WTC11 (cell line): ENCODE data around the gene MACROD2. TPM values are rescaled to one million over a fixed set of nuclear protein-coding genes. Genes with fewer than 3 reads are reported as not detected.

Experiments
- ATAC-seq: fragments of 200-7000 bp; cut with Tn5 transposase; 2 replicates; pipeline ENCODE4 v1.10.0; 2021; ENCODE audit warnings: mild to moderate bottlenecking, moderate library complexity
- CTCF ChIA-PET: fragments of 300-600 bp; sonication (Branson Sonifier 250); formaldehyde crosslinking; loops from one replicate; lab custom pipeline; 2021; ENCODE audit warnings: antibody characterized with exemption; lab: Charles Lee
- POLR2A ChIA-PET: fragments of 350-600 bp; sonication (Branson Sonifier 250); formaldehyde crosslinking; loops from one replicate; lab custom pipeline; 2021; ENCODE audit warnings: antibody characterized with exemption; lab: Charles Lee
- DNase-seq: peaks from one replicate; pipeline ENCODE4 v3.0.0; 2021; ENCODE audit warnings: low spot score
- H3K27ac Mint-ChIP-seq: 2 replicates; pipeline ENCODE4 v1.8.0; 2021; ENCODE audit warnings: mixed read lengths
- H3K27me3 Mint-ChIP-seq: 2 replicates; pipeline ENCODE4 v1.8.0; 2021; ENCODE audit warnings: low read depth, mild to moderate bottlenecking, moderate library complexity, mixed read lengths
- H3K36me3 Mint-ChIP-seq: 2 replicates; pipeline ENCODE4 v1.8.0; 2021; ENCODE audit warnings: mixed read lengths
- H3K4me1 Mint-ChIP-seq: 2 replicates; pipeline ENCODE4 v1.8.0; 2022; ENCODE audit warnings: mixed read lengths
- H3K4me3 Mint-ChIP-seq: 2 replicates; pipeline ENCODE4 v1.8.0; 2021; ENCODE audit warnings: mild to moderate bottlenecking, moderate library complexity, mixed read lengths
- H3K9me3 Mint-ChIP-seq: 2 replicates; pipeline ENCODE4 v1.8.0; 2021; ENCODE audit warnings: mixed read lengths
- ATF3 ChIP-seq: sonication (generic); formaldehyde crosslinking; conservative IDR thresholded peaks from 2 replicates; pipeline ENCODE4 v1.8.1; 2022; ENCODE audit warnings: mild to moderate bottlenecking, missing genetic modification reagents
- CDX4 ChIP-seq: fragments of 250-450 bp; sonication (Bioruptor Pico); IDR thresholded peaks from 2 replicates; pipeline ENCODE4 v1.9.0; 2021; ENCODE audit warnings: moderate library complexity, mild to moderate bottlenecking, inconsistent platforms, borderline replicate concordance
- E2F1 ChIP-seq: sonication (generic); formaldehyde crosslinking; IDR thresholded peaks from 2 replicates; pipeline ENCODE4 v1.8.0; 2022; ENCODE audit warnings: mild to moderate bottlenecking, missing genetic modification reagents
- ELF4 ChIP-seq: sonication (generic); formaldehyde crosslinking; IDR thresholded peaks from 2 replicates; pipeline ENCODE4 v1.8.1; 2022; ENCODE audit warnings: low read depth, mild to moderate bottlenecking, moderate library complexity, missing genetic modification reagents
- FOXJ3 ChIP-seq: sonication (generic); formaldehyde crosslinking; IDR thresholded peaks from 2 replicates; pipeline ENCODE4 v1.9.0; 2021; ENCODE audit warnings: missing genetic modification reagents, mild to moderate bottlenecking, borderline replicate concordance
- FOXP1 ChIP-seq: sonication (generic); formaldehyde crosslinking; IDR thresholded peaks from 2 replicates; pipeline ENCODE4 v1.8.0; 2022; ENCODE audit warnings: missing genetic modification reagents, mild to moderate bottlenecking, moderate library complexity, borderline replicate concordance
- GTF2I ChIP-seq: fragments of 250-450 bp; sonication (Bioruptor Pico); conservative IDR thresholded peaks from 2 replicates; pipeline ENCODE4 v1.4.0; 2021; ENCODE audit warnings: mild to moderate bottlenecking
- JAZF1 ChIP-seq: fragments of 250-450 bp; sonication (Bioruptor Pico); IDR thresholded peaks from 2 replicates; pipeline ENCODE4 v1.9.0; 2021; ENCODE audit warnings: moderate library complexity, mild to moderate bottlenecking, inconsistent platforms
- MXD4 ChIP-seq: fragments of 250-450 bp; sonication (Bioruptor Pico); IDR thresholded peaks from 2 replicates; pipeline ENCODE4 v1.8.0; 2021; ENCODE audit warnings: mild to moderate bottlenecking, moderate library complexity, borderline replicate concordance
- MYBL2 ChIP-seq: sonication (generic); formaldehyde crosslinking; IDR thresholded peaks from 2 replicates; pipeline ENCODE4 v1.8.1; 2023; ENCODE audit warnings: mild to moderate bottlenecking, moderate library complexity, missing genetic modification reagents
- NFATC4 ChIP-seq: fragments of 250-450 bp; sonication (Bioruptor Pico); IDR thresholded peaks from 2 replicates; pipeline ENCODE4 v1.9.0; 2021; ENCODE audit warnings: mild to moderate bottlenecking
- NFE2L1 ChIP-seq: sonication (generic); formaldehyde crosslinking; IDR thresholded peaks from 2 replicates; pipeline ENCODE4 v1.8.1; 2023; ENCODE audit warnings: missing genetic modification reagents
- NFYB ChIP-seq: sonication (generic); formaldehyde crosslinking; conservative IDR thresholded peaks from 2 replicates; pipeline ENCODE4 v1.8.0; 2022; ENCODE audit warnings: low read depth, missing genetic modification reagents
- NR1H2 ChIP-seq: sonication (generic); formaldehyde crosslinking; IDR thresholded peaks from 2 replicates; pipeline ENCODE4 v1.9.0; 2021; ENCODE audit warnings: mild to moderate bottlenecking, moderate library complexity, missing genetic modification reagents
- OVOL2 ChIP-seq: fragments of 250-450 bp; sonication (Bioruptor Pico); IDR thresholded peaks from 2 replicates; pipeline ENCODE4 v1.9.0; 2021; ENCODE audit warnings: mild to moderate bottlenecking, borderline replicate concordance
- PREB ChIP-seq: sonication (generic); formaldehyde crosslinking; IDR thresholded peaks from 2 replicates; pipeline ENCODE4 v1.8.1; 2022; ENCODE audit warnings: mild to moderate bottlenecking, missing genetic modification reagents, moderate library complexity, borderline replicate concordance
- SMAD4 ChIP-seq: sonication (generic); formaldehyde crosslinking; IDR thresholded peaks from 2 replicates; pipeline ENCODE4 v1.8.0; 2022; ENCODE audit warnings: mild to moderate bottlenecking, missing genetic modification reagents
- TEAD1 ChIP-seq: sonication (generic); formaldehyde crosslinking; IDR thresholded peaks from 2 replicates; pipeline ENCODE4 v1.8.0; 2022; ENCODE audit warnings: mild to moderate bottlenecking, missing genetic modification reagents
- USF1 ChIP-seq: sonication (generic); formaldehyde crosslinking; IDR thresholded peaks from 2 replicates; pipeline ENCODE4 v1.8.0; 2022; ENCODE audit warnings: mild to moderate bottlenecking, missing genetic modification reagents
- ZNF121 ChIP-seq: sonication (generic); formaldehyde crosslinking; IDR thresholded peaks from 2 replicates; pipeline ENCODE4 v1.8.0; 2023; ENCODE audit warnings: missing genetic modification reagents
- ZNF263 ChIP-seq: sonication (generic); formaldehyde crosslinking; IDR thresholded peaks from 2 replicates; pipeline ENCODE4 v1.8.1; 2022; ENCODE audit warnings: low read depth, mild to moderate bottlenecking, moderate library complexity, missing genetic modification reagents
- ZNF317 ChIP-seq: sonication (generic); formaldehyde crosslinking; IDR thresholded peaks from 2 replicates; pipeline ENCODE4 v1.8.1; 2023; ENCODE audit warnings: low read depth, mild to moderate bottlenecking, moderate library complexity, missing genetic modification reagents, borderline replicate concordance
- total RNA-seq: library from RNA; stranded (reverse); gene quantifications from 3 replicates; pipeline ENCODE4 v1.2.3, GENCODE V29; 2021
- TF ChIP-seq, protein P1 (sequence below): sonication (generic); formaldehyde crosslinking; IDR thresholded peaks from 2 replicates; pipeline ENCODE4 v1.8.1; 2022; ENCODE audit warnings: missing genetic modification reagents, borderline replicate concordance
- TF ChIP-seq, protein P2 (sequence below): fragments of 250-450 bp; sonication (Bioruptor Pico); IDR thresholded peaks from 2 replicates; pipeline ENCODE4 v1.9.0; 2021; ENCODE audit warnings: mild to moderate bottlenecking, borderline replicate concordance
- TF ChIP-seq, protein P3 (sequence below): fragments of 250-450 bp; sonication (Bioruptor Pico); IDR thresholded peaks from 2 replicates; pipeline ENCODE4 v1.9.0; 2021; ENCODE audit warnings: mild to moderate bottlenecking
- TF ChIP-seq, protein P4 (sequence below): sonication (generic); formaldehyde crosslinking; IDR thresholded peaks from 2 replicates; pipeline ENCODE4 v1.8.0; 2022; ENCODE audit warnings: mild to moderate bottlenecking, missing genetic modification reagents

The MACROD2 gene
- total RNA-seq, 1 experiment from 2014 or later = 4.1 TPM

GRCh38 chr20:15802020-15802419 is 1806.7 kb downstream of the MACROD2 start:
- no peak for ATAC-seq
- Mint-ChIP-seq H3K27ac (no peak overlapping the region), H3K4me1 (peaks cover 16% of the 10 kb centered on the region), H3K9me3 (peaks cover 16% of the 10 kb centered on the region), H3K4me3 (no peak overlapping the region)
- POLR2A ChIA-PET = no interaction called here
- CTCF ChIA-PET = no interaction called here
- no peak for DNase-seq
- TF ChIP-seq E2F1 (no peak), FOXP1 (CRISPR knock-in tag) (no peak), JAZF1 (CRISPR knock-in tag) (no peak), TEAD1 (CRISPR knock-in tag) (no peak), SMAD4 (CRISPR knock-in tag) (no peak), OVOL2 (CRISPR knock-in tag) (no peak), PREB (CRISPR knock-in tag) (no peak), NFYB (CRISPR knock-in tag) (no peak), ZNF263 (CRISPR knock-in tag) (no peak), ELF4 (CRISPR knock-in tag) (no peak)
- TF ChIP-seq, protein P1, sequence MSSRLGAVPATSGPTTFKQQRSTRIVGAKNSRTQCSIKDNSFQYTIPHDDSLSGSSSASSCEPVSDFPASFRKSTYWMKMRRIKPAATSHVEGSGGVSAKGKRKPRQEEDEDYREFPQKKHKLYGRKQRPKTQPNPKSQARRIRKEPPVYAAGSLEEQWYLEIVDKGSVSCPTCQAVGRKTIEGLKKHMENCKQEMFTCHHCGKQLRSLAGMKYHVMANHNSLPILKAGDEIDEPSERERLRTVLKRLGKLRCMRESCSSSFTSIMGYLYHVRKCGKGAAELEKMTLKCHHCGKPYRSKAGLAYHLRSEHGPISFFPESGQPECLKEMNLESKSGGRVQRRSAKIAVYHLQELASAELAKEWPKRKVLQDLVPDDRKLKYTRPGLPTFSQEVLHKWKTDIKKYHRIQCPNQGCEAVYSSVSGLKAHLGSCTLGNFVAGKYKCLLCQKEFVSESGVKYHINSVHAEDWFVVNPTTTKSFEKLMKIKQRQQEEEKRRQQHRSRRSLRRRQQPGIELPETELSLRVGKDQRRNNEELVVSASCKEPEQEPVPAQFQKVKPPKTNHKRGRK (CRISPR knock-in tag) = no peak
- TF ChIP-seq, protein P2, sequence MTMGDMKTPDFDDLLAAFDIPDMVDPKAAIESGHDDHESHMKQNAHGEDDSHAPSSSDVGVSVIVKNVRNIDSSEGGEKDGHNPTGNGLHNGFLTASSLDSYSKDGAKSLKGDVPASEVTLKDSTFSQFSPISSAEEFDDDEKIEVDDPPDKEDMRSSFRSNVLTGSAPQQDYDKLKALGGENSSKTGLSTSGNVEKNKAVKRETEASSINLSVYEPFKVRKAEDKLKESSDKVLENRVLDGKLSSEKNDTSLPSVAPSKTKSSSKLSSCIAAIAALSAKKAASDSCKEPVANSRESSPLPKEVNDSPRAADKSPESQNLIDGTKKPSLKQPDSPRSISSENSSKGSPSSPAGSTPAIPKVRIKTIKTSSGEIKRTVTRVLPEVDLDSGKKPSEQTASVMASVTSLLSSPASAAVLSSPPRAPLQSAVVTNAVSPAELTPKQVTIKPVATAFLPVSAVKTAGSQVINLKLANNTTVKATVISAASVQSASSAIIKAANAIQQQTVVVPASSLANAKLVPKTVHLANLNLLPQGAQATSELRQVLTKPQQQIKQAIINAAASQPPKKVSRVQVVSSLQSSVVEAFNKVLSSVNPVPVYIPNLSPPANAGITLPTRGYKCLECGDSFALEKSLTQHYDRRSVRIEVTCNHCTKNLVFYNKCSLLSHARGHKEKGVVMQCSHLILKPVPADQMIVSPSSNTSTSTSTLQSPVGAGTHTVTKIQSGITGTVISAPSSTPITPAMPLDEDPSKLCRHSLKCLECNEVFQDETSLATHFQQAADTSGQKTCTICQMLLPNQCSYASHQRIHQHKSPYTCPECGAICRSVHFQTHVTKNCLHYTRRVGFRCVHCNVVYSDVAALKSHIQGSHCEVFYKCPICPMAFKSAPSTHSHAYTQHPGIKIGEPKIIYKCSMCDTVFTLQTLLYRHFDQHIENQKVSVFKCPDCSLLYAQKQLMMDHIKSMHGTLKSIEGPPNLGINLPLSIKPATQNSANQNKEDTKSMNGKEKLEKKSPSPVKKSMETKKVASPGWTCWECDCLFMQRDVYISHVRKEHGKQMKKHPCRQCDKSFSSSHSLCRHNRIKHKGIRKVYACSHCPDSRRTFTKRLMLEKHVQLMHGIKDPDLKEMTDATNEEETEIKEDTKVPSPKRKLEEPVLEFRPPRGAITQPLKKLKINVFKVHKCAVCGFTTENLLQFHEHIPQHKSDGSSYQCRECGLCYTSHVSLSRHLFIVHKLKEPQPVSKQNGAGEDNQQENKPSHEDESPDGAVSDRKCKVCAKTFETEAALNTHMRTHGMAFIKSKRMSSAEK (CRISPR knock-in tag) = no peak
- TF ChIP-seq, all 79 proteins: peak for 0
- H3K27me3 Mint-ChIP-seq = no peaks in the 10 kb centered on the region
- peaks cover 8% of the 10 kb centered on the region for H3K36me3 Mint-ChIP-seq

DNA sequence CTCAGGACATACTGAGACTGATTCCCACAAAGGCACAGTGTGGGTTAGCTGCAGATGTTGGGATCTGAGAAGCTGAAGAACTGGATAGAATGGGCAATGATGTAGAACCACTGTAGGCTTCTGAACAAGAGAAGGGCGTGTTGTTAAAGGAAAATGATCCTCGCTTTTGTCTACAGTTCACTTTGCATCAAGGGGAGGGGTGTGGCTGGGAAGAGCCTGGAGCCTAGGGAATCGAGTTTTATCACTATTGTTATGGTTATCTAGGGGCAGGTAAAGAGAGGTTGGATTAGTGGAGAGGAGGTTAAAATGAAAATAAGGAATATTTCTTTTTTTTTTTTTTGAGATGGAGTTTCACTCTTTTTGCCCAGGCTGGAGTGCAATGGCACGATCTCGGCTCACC is 1809.8 kb downstream of the MACROD2 start:
- no peak overlapping the region for H3K27ac Mint-ChIP-seq
- H3K27me3 Mint-ChIP-seq = no peaks in the 10 kb centered on the region
- ATAC-seq (peak; percentile 76), DNase-seq (no peak)
- ChIA-PET CTCF (no interaction called here), POLR2A (no interaction called here)
- peaks cover 16% of the 10 kb centered on the region for H3K4me1 Mint-ChIP-seq
- peaks cover 18% of the 10 kb centered on the region for H3K36me3 Mint-ChIP-seq
- H3K4me3 Mint-ChIP-seq = no peak overlapping the region
- H3K9me3 Mint-ChIP-seq = peaks cover 24% of the 10 kb centered on the region
- TF ChIP-seq NFATC4 = no peak
- TF ChIP-seq FOXJ3 (CRISPR knock-in tag) = no peak
- TF ChIP-seq NFE2L1 (CRISPR knock-in tag) = no peak
- TF ChIP-seq NR1H2 = no peak
- no peak for TF ChIP-seq MXD4 (CRISPR knock-in tag)
- no peak for TF ChIP-seq ZNF121 (CRISPR knock-in tag)
- no peak for TF ChIP-seq ZNF317 (CRISPR knock-in tag)
- no peak for TF ChIP-seq USF1 (CRISPR knock-in tag)
- TF ChIP-seq GTF2I = no peak
- no peak for TF ChIP-seq MYBL2 (CRISPR knock-in tag)
- no peak for TF ChIP-seq NFYB (CRISPR knock-in tag)
- TF ChIP-seq, protein P3, sequence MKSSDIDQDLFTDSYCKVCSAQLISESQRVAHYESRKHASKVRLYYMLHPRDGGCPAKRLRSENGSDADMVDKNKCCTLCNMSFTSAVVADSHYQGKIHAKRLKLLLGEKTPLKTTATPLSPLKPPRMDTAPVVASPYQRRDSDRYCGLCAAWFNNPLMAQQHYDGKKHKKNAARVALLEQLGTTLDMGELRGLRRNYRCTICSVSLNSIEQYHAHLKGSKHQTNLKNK (CRISPR knock-in tag) = no peak
- no peak for TF ChIP-seq ATF3
- no peak for TF ChIP-seq CDX4 (CRISPR knock-in tag)
- TF ChIP-seq, protein P4, sequence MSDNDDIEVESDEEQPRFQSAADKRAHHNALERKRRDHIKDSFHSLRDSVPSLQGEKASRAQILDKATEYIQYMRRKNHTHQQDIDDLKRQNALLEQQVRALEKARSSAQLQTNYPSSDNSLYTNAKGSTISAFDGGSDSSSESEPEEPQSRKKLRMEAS (CRISPR knock-in tag) = no peak
